ENCODE data around the gene ITIH2.

GRCh38 chr10:7687228-7687907 is 15.7 kb upstream of the ITIH2 start:
- peak; percentile 97 for TF ChIP-seq CTCF (IDR thresholded peaks at IDR 0.05; ENCODE audit: insufficient read depth, low read length, poor library complexity, severe bottlenecking)
- TF ChIP-seq EZH2phosphoT487 (conservative IDR thresholded peaks at IDR 0.05; ENCODE audit: low read length), result no peak
